Liver (tissue), 9 donors: ENCODE measurements around the gene MRC2. TPM values are rescaled to one million over a fixed set of nuclear protein-coding genes. Genes with fewer than 3 reads are reported as not detected.

ENCODE experiments used
- DNase-seq: peaks from one replicate; pipeline ENCODE4 v3.0.0-alpha.2; 2017; ENCODE audit warnings: low spot score
- H3K27ac ChIP-seq, 2 donors: one replicate each; pipeline ENCODE4 v1.7.0; 2013; ENCODE audit warnings: inconsistent platforms in 2 of 2, low read length in 2 of 2, control low read depth in 1 of 2, low read depth in 1 of 2, mild to moderate bottlenecking in 1 of 2
- H3K27me3 ChIP-seq, 4 donors: one replicate each; pipeline versions ENCODE4 v1.6.1 to v1.7.0; 2013; ENCODE audit warnings: low read length in 3 of 4, inconsistent platforms in 1 of 4, mild to moderate bottlenecking in 1 of 4, moderate library complexity in 1 of 4; ENCODE audit not compliant: control insufficient read depth in 4 of 4, insufficient read depth in 4 of 4
- H3K36me3 ChIP-seq, 4 donors: one replicate each; pipeline versions ENCODE4 v1.6.1 to v1.7.0; 2013; ENCODE audit warnings: low read length in 3 of 4, mild to moderate bottlenecking in 3 of 4, low read depth in 1 of 4, moderate library complexity in 1 of 4; ENCODE audit not compliant: control insufficient read depth in 4 of 4, insufficient read depth in 3 of 4
- H3K4me1 ChIP-seq, 4 donors: one replicate each; pipeline versions ENCODE4 v1.6.1 to v1.7.0; 2013; ENCODE audit warnings: low read length in 3 of 4, mild to moderate bottlenecking in 3 of 4, moderate library complexity in 1 of 4; ENCODE audit not compliant: control insufficient read depth in 4 of 4, insufficient read depth in 4 of 4
- H3K4me3 ChIP-seq, 3 donors: one replicate each; pipeline versions ENCODE4 v1.6.1 to v1.7.0; 2013; ENCODE audit warnings: low read length in 3 of 3, control low read depth in 1 of 3, low read depth in 1 of 3, mild to moderate bottlenecking in 1 of 3
- H3K9ac ChIP-seq, 2 donors: one replicate each; pipeline ENCODE4 v1.7.0; 2013; ENCODE audit warnings: low read length in 2 of 2, mild to moderate bottlenecking in 2 of 2, moderate library complexity in 2 of 2, control low read depth in 1 of 2, low read depth in 1 of 2
- H3K9me3 ChIP-seq, 4 donors: one replicate each; pipeline versions ENCODE4 v1.6.1 to v1.7.0; 2013; ENCODE audit warnings: low read length in 3 of 4; ENCODE audit not compliant: control insufficient read depth in 4 of 4
- FOXA1 ChIP-seq: IDR thresholded peaks from 2 replicates; pipeline ENCODE4 v1.6.1; 2016; ENCODE audit warnings: antibody characterized with exemption
- FOXA2 ChIP-seq: IDR thresholded peaks from 2 replicates; pipeline ENCODE4 v1.6.1; 2016; ENCODE audit warnings: antibody characterized with exemption
- GABPA ChIP-seq, 2 donors: IDR thresholded peaks in 1 of 2; conservative IDR thresholded peaks in 1 of 2; 2 replicates each; pipeline ENCODE4 v1.6.1; 2016; ENCODE audit warnings: antibody characterized with exemption in 2 of 2, mild to moderate bottlenecking in 1 of 2, moderate library complexity in 1 of 2
- HNF4G ChIP-seq: IDR thresholded peaks from 2 replicates; pipeline ENCODE4 v1.6.1; 2016; ENCODE audit warnings: antibody characterized with exemption
- JUND ChIP-seq, 2 donors: IDR thresholded peaks; 2 replicates each; pipeline ENCODE4 v1.6.1; 2016; ENCODE audit warnings: antibody characterized with exemption in 2 of 2
- NR2F2 ChIP-seq: IDR thresholded peaks from 2 replicates; pipeline ENCODE4 v1.6.1; 2016; ENCODE audit warnings: antibody characterized with exemption
- RAD21 ChIP-seq, 2 donors: IDR thresholded peaks; 2 replicates each; pipeline ENCODE4 v1.6.1; 2016; ENCODE audit warnings: antibody characterized with exemption in 2 of 2, mild to moderate bottlenecking in 2 of 2
- RXRA ChIP-seq, 2 donors: IDR thresholded peaks; 2 replicates each; pipeline ENCODE4 v1.6.1; 2017 to 2018; ENCODE audit warnings: antibody characterized with exemption in 2 of 2, mild to moderate bottlenecking in 1 of 2
- SP1 ChIP-seq: IDR thresholded peaks from 2 replicates; pipeline ENCODE4 v1.6.1; 2018; ENCODE audit warnings: antibody characterized with exemption, mild to moderate bottlenecking
- TAF1 ChIP-seq: conservative IDR thresholded peaks from 2 replicates; pipeline ENCODE4 v1.6.1; 2016; ENCODE audit warnings: antibody characterized with exemption, mild to moderate bottlenecking
- YY1 ChIP-seq: IDR thresholded peaks from 2 replicates; pipeline ENCODE4 v1.6.1; 2016; ENCODE audit warnings: antibody characterized with exemption, mild to moderate bottlenecking
- WGBS: extraction: QIAGEN DNeasy Blood & Tissue Kit; methylation state at CpG from one replicate; pipeline ENCODE4 v1.1.7; 2013; 5-methylcytosine and 5-hydroxymethylcytosine counted together
- polyA plus RNA-seq, 2 donors: library from polyadenylated mRNA; stranded (reverse) in 1 of 2; unstranded in 1 of 2; fragments of 200-250 nt in 1 of 2; fragments of >200 nt in 1 of 2; fragmentation: Nextera tagmentation in 1 of 2; extraction: Ambion mirVana in 1 of 2; gene quantifications; one replicate each; pipeline versions ENCODE4 v1.2.1 to v1.2.3, GENCODE V29; 2013 to 2015
- total RNA-seq, 2 donors: library from RNA; depleted of rRNA; stranded (reverse); fragments of >200 nt; gene quantifications; one replicate each; pipeline ENCODE4 v1.2.3, GENCODE V29; 2014
- TF ChIP-seq, protein P1 (sequence below): IDR thresholded peaks from 2 replicates; pipeline ENCODE4 v1.6.1; 2016; ENCODE audit warnings: antibody characterized with exemption
- TF ChIP-seq, protein P2 (sequence below): IDR thresholded peaks from 2 replicates; pipeline ENCODE4 v1.6.1; 2016; ENCODE audit warnings: antibody characterized with exemption, mild to moderate bottlenecking
- TF ChIP-seq, protein P3 (sequence below): IDR thresholded peaks from 2 replicates; pipeline ENCODE4 v1.6.1; 2016; ENCODE audit warnings: antibody characterized with exemption
- TF ChIP-seq, protein P4 (sequence below): fragments of 150-350 bp; IDR thresholded peaks from 2 replicates; pipeline ENCODE4 v1.5.1; 2017; ENCODE audit warnings: improper control_type of control experiment, low read depth, low read length; ENCODE audit not compliant: missing input control
- TF ChIP-seq, protein P5 (sequence below): IDR thresholded peaks from 2 replicates; pipeline ENCODE4 v1.6.1; 2016; ENCODE audit warnings: antibody characterized with exemption
- donor health status: healthy.
- donor health status: healthy.
- donor health status: healthy.
- donor health status: healthy.
- donor health status: healthy.

Gene MRC2
- total and polyA plus RNA-seq, 4 donors = 0.49 to 81.1 (median 2.8) TPM

- Histone ChIP-seq H3K36me3 (no peaks in the 10 kb centered on the region), H3K27me3 (peaks cover 0 to 16% (median 0%) of the 10 kb centered on the region in 4 donors), H3K9me3 (no peaks in the 10 kb centered on the region), H3K27ac (no peak overlapping the region), H3K4me1 (no peaks in the 10 kb centered on the region), H3K9ac (peak overlapping the region in 1 of 2 donors; percentile 39), H3K4me3 (no peak overlapping the region)
- TF ChIP-seq, protein P1, sequence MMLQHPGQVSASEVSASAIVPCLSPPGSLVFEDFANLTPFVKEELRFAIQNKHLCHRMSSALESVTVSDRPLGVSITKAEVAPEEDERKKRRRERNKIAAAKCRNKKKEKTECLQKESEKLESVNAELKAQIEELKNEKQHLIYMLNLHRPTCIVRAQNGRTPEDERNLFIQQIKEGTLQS = no peak
- TF ChIP-seq, protein P2, sequence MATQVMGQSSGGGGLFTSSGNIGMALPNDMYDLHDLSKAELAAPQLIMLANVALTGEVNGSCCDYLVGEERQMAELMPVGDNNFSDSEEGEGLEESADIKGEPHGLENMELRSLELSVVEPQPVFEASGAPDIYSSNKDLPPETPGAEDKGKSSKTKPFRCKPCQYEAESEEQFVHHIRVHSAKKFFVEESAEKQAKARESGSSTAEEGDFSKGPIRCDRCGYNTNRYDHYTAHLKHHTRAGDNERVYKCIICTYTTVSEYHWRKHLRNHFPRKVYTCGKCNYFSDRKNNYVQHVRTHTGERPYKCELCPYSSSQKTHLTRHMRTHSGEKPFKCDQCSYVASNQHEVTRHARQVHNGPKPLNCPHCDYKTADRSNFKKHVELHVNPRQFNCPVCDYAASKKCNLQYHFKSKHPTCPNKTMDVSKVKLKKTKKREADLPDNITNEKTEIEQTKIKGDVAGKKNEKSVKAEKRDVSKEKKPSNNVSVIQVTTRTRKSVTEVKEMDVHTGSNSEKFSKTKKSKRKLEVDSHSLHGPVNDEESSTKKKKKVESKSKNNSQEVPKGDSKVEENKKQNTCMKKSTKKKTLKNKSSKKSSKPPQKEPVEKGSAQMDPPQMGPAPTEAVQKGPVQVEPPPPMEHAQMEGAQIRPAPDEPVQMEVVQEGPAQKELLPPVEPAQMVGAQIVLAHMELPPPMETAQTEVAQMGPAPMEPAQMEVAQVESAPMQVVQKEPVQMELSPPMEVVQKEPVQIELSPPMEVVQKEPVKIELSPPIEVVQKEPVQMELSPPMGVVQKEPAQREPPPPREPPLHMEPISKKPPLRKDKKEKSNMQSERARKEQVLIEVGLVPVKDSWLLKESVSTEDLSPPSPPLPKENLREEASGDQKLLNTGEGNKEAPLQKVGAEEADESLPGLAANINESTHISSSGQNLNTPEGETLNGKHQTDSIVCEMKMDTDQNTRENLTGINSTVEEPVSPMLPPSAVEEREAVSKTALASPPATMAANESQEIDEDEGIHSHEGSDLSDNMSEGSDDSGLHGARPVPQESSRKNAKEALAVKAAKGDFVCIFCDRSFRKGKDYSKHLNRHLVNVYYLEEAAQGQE = no peak
- TF ChIP-seq, protein P3, sequence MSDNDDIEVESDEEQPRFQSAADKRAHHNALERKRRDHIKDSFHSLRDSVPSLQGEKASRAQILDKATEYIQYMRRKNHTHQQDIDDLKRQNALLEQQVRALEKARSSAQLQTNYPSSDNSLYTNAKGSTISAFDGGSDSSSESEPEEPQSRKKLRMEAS = no peak
- TF ChIP-seq GABPA (IDR thresholded peaks at IDR 0.05 in 1 of 2, conservative IDR thresholded peaks at IDR 0.05 in 1 of 2) = no peak
- TF ChIP-seq TAF1 = no peak
- TF ChIP-seq FOXA1 = no peak
- TF ChIP-seq, protein P4, sequence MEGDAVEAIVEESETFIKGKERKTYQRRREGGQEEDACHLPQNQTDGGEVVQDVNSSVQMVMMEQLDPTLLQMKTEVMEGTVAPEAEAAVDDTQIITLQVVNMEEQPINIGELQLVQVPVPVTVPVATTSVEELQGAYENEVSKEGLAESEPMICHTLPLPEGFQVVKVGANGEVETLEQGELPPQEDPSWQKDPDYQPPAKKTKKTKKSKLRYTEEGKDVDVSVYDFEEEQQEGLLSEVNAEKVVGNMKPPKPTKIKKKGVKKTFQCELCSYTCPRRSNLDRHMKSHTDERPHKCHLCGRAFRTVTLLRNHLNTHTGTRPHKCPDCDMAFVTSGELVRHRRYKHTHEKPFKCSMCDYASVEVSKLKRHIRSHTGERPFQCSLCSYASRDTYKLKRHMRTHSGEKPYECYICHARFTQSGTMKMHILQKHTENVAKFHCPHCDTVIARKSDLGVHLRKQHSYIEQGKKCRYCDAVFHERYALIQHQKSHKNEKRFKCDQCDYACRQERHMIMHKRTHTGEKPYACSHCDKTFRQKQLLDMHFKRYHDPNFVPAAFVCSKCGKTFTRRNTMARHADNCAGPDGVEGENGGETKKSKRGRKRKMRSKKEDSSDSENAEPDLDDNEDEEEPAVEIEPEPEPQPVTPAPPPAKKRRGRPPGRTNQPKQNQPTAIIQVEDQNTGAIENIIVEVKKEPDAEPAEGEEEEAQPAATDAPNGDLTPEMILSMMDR = no peak
- TF ChIP-seq YY1 = no peak
- no peak for TF ChIP-seq NR2F2
- no peak for TF ChIP-seq RXRA (IDR thresholded peaks at IDR 0.05)
- no peak for TF ChIP-seq JUND (IDR thresholded peaks at IDR 0.05)
- TF ChIP-seq, protein P5, sequence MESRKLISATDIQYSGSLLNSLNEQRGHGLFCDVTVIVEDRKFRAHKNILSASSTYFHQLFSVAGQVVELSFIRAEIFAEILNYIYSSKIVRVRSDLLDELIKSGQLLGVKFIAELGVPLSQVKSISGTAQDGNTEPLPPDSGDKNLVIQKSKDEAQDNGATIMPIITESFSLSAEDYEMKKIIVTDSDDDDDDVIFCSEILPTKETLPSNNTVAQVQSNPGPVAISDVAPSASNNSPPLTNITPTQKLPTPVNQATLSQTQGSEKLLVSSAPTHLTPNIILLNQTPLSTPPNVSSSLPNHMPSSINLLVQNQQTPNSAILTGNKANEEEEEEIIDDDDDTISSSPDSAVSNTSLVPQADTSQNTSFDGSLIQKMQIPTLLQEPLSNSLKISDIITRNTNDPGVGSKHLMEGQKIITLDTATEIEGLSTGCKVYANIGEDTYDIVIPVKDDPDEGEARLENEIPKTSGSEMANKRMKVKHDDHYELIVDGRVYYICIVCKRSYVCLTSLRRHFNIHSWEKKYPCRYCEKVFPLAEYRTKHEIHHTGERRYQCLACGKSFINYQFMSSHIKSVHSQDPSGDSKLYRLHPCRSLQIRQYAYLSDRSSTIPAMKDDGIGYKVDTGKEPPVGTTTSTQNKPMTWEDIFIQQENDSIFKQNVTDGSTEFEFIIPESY = no peak
- TF ChIP-seq FOXA2 = no peak
- no peak for TF ChIP-seq RAD21 (IDR thresholded peaks at IDR 0.05)
- WGBS = 60% methylated on average over 7 of the region's 7 CpGs
- DNase-seq = no peak
Measured at GRCh38 chr17:62723842-62724241, 96.4 kb downstream of the MRC2 start.

GRCh38 chr17:62724398-62725146 is 97.1 kb downstream of the MRC2 start:
- peak overlapping the region in 1 of 2 donors; percentile 39 for H3K9ac ChIP-seq
- H3K9me3 ChIP-seq = no peaks in the 10 kb centered on the region
- WGBS = 53% methylated on average over 16 of the region's 16 CpGs
- H3K4me1 ChIP-seq = no peaks in the 10 kb centered on the region
- no peaks in the 10 kb centered on the region for H3K36me3 ChIP-seq
- H3K4me3 ChIP-seq = no peak overlapping the region
- H3K27me3 ChIP-seq = peaks cover 0 to 16% (median 0%) of the 10 kb centered on the region in 4 donors
- TF ChIP-seq TAF1 = no peak
- TF ChIP-seq SP1 = no peak
- TF ChIP-seq RAD21 (IDR thresholded peaks at IDR 0.05) = no peak
- TF ChIP-seq FOXA1 = no peak
- TF ChIP-seq FOXA2 = no peak
- TF ChIP-seq, protein P5 = no peak
- TF ChIP-seq, protein P3 = no peak
- no peak for TF ChIP-seq NR2F2
- TF ChIP-seq, protein P2 = no peak
- no peak for TF ChIP-seq HNF4G
- no peak for DNase-seq
- no peak overlapping the region for H3K27ac ChIP-seq
